HCT116 (cell line): ENCODE data around the gene STIL. TPM values are rescaled to one million over a fixed set of nuclear protein-coding genes. Genes with fewer than 3 reads are reported as not detected.

Source experiments
- ATAC-seq: fragments of 200-7000 bp; cut with Tn5 transposase; 2 replicates; pipeline ENCODE4 v1.9.1; 2020; ENCODE audit warnings: mild to moderate bottlenecking, moderate library complexity
- BruUV-seq: library from RNA; stranded (reverse); fragments of 400-500 nt; replicated peaks from 2 replicates; lab custom pipeline; 2021; lab: Mats Ljungman, UMichigan
- CTCF ChIA-PET: fragments of 300-600 bp; sonication (Branson Sonifier 250); formaldehyde crosslinking; loops from one replicate; lab custom pipeline; 2021; ENCODE audit warnings: antibody characterized with exemption; lab: Charles Lee
- POLR2A ChIA-PET: fragments of 300-600, 350-600 bp; sonication (Branson Sonifier 250); formaldehyde crosslinking; loops from one replicate; lab custom pipeline; 2021; ENCODE audit warnings: antibody characterized with exemption; lab: Charles Lee
- RAD21 ChIA-PET, 2 experiments: fragments of 300-600 bp; sonication (Branson Sonifier 250); formaldehyde crosslinking; loops; one replicate each; lab custom pipeline; 2023; ENCODE audit warnings: low total read pairs in 2 of 2; ENCODE audit not compliant: uncharacterized antibody in 2 of 2, unreplicated experiment in 2 of 2, low non-redundant PET in 1 of 2; lab: Charles Lee
- DNase-seq: peaks from one replicate; pipeline ENCODE4 v3.0.0-alpha.2; 2010; ENCODE audit warnings: low read depth, low spot score
- H2AFZ ChIP-seq: fragments of 200-600 bp; shearing (Covaris generic), sonication (generic); 2 replicates; pipeline ENCODE4 v1.6.1; 2017; ENCODE audit warnings: low read depth, mixed run types, mixed read lengths, antibody characterized with exemption, low read length; ENCODE audit not compliant: poor library complexity, severe bottlenecking
- H3K27ac ChIP-seq: 2 replicates; pipeline ENCODE4 v1.5.1; 2012; ENCODE audit warnings: low read depth, low read length
- H3K27me3 ChIP-seq: fragments of 200-600 bp; sonication (generic); 2 replicates; pipeline ENCODE4 v1.6.1; 2016; ENCODE audit warnings: mixed run types, low read length, mixed read lengths; ENCODE audit not compliant: insufficient read depth
- H3K36me3 ChIP-seq, 2 experiments: fragments of 200-500 bp in 1 of 2; fragments of 200-600 bp in 1 of 2; sonication (Bioruptor generic) in 1 of 2; sonication (generic) in 1 of 2; 2 replicates each; pipeline versions ENCODE4 v1.5.1 to v1.6.1; 2014 to 2016; ENCODE audit warnings: low read length in 2 of 2, inconsistent platforms in 1 of 2, mixed read lengths in 1 of 2, mixed run types in 1 of 2; ENCODE audit not compliant: insufficient read depth in 2 of 2, control insufficient read depth in 1 of 2
- H3K4me1 ChIP-seq, 2 experiments: fragments of 200-600 bp in 1 of 2; sonication (generic) in 1 of 2; 2 replicates each; pipeline versions ENCODE4 v1.5.1 to v1.6.1; 2012 to 2017; ENCODE audit warnings: low read length in 2 of 2, inconsistent platforms in 1 of 2, mild to moderate bottlenecking in 1 of 2, mixed read lengths in 1 of 2, mixed run types in 1 of 2, moderate library complexity in 1 of 2; ENCODE audit not compliant: insufficient read depth in 2 of 2, control insufficient read depth in 1 of 2
- H3K4me2 ChIP-seq: fragments of 200-600 bp; sonication (generic); 2 replicates; pipeline ENCODE4 v1.6.1; 2017; ENCODE audit warnings: mixed run types, low read length, mixed read lengths
- H3K4me3 ChIP-seq, 2 experiments: fragments of 200-600 bp in 1 of 2; sonication (generic) in 1 of 2; replicated peaks in 1 of 2; 2 replicates each; pipeline ENCODE4 v1.5.1; 2011 to 2016; ENCODE audit warnings: low read length in 2 of 2, control low read depth in 1 of 2, low read depth in 1 of 2, mild to moderate bottlenecking in 1 of 2, mixed read lengths in 1 of 2, mixed run types in 1 of 2
- H3K79me2 ChIP-seq: fragments of 200-600 bp; sonication (generic); 2 replicates; pipeline ENCODE4 v1.6.1; 2017; ENCODE audit warnings: mild to moderate bottlenecking, mixed run types, low read length, moderate library complexity, mixed read lengths; ENCODE audit not compliant: insufficient read depth
- H3K9ac ChIP-seq: fragments of 200-600 bp; sonication (generic); 2 replicates; pipeline ENCODE4 v1.6.1; 2016; ENCODE audit warnings: low read length, mixed read lengths
- H3K9me2 ChIP-seq: fragments of 200-600 bp; sonication (generic), shearing (Covaris generic); 2 replicates; pipeline ENCODE4 v1.6.1; 2017; ENCODE audit warnings: mixed run types, mild to moderate bottlenecking, moderate library complexity; ENCODE audit not compliant: insufficient read depth
- H3K9me3 ChIP-seq, 2 experiments: fragments of 200-500 bp in 1 of 2; fragments of 200-600 bp in 1 of 2; sonication (Bioruptor generic) in 1 of 2; sonication (generic) in 1 of 2; 2 replicates each; pipeline ENCODE4 v1.6.1; 2014 to 2017; ENCODE audit warnings: low read length in 2 of 2, mixed read lengths in 2 of 2, inconsistent platforms in 1 of 2, low read depth in 1 of 2, mild to moderate bottlenecking in 1 of 2, mixed run types in 1 of 2, moderate library complexity in 1 of 2; ENCODE audit not compliant: control insufficient read depth in 1 of 2, insufficient read depth in 1 of 2
- H4K20me1 ChIP-seq: fragments of 200-600 bp; sonication (generic), shearing (Covaris generic); 2 replicates; pipeline ENCODE4 v1.6.1; 2017; ENCODE audit warnings: mixed run types, mild to moderate bottlenecking, moderate library complexity; ENCODE audit not compliant: insufficient read depth
- ATF3 ChIP-seq: IDR thresholded peaks from 2 replicates; pipeline ENCODE4 v1.6.1; 2012
- CEBPB ChIP-seq: IDR thresholded peaks from 2 replicates; pipeline ENCODE4 v1.6.1; 2012; ENCODE audit warnings: low read depth
- CTCF ChIP-seq, 3 experiments: fragments of 200-600 bp in 1 of 3; sonication (generic) in 1 of 3; IDR thresholded peaks in 2 of 3; conservative IDR thresholded peaks in 1 of 3; 2 replicates each; pipeline ENCODE4 v1.5.1; 2012 to 2017; ENCODE audit warnings: low read depth in 2 of 3, low read length in 2 of 3, antibody characterized with exemption in 1 of 3, borderline replicate concordance in 1 of 3, control low read depth in 1 of 3, mild to moderate bottlenecking in 1 of 3, mixed read lengths in 1 of 3, mixed run types in 1 of 3, moderate library complexity in 1 of 3; ENCODE audit not compliant: insufficient read depth in 1 of 3
- EZH2 ChIP-seq: fragments of 200-600 bp; sonication (generic); IDR thresholded peaks from 2 replicates; pipeline ENCODE4 v1.6.1; 2017; ENCODE audit warnings: antibody characterized with exemption, mixed run types
- FOSL1 ChIP-seq: IDR thresholded peaks from 2 replicates; pipeline ENCODE4 v1.6.1; 2012; ENCODE audit warnings: low read depth
- JUND ChIP-seq: IDR thresholded peaks from 2 replicates; pipeline ENCODE4 v1.6.1; 2012
- MAX ChIP-seq: IDR thresholded peaks from 2 replicates; pipeline ENCODE4 v1.6.1; 2012
- POLR2AphosphoS5 ChIP-seq: IDR thresholded peaks from 2 replicates; pipeline ENCODE4 v1.6.1; 2011; ENCODE audit warnings: mild to moderate bottlenecking, low read depth, low read length, moderate library complexity
- RAD21 ChIP-seq: IDR thresholded peaks from 2 replicates; pipeline ENCODE4 v1.6.1; 2012; ENCODE audit warnings: low read depth, mild to moderate bottlenecking
- REST ChIP-seq: IDR thresholded peaks from 2 replicates; pipeline ENCODE4 v1.6.1; 2012; ENCODE audit warnings: low read depth
- SP1 ChIP-seq: IDR thresholded peaks from 2 replicates; pipeline ENCODE4 v1.6.1; 2012; ENCODE audit warnings: low read depth
- YY1 ChIP-seq: IDR thresholded peaks from 2 replicates; pipeline ENCODE4 v1.6.1; 2011; ENCODE audit warnings: low read length, low read depth, moderate library complexity, mild to moderate bottlenecking; ENCODE audit not compliant: insufficient replicate concordance; ENCODE audit errors: extremely low read depth
- ZFX ChIP-seq: fragments of 450-650 bp; IDR thresholded peaks from 2 replicates; pipeline ENCODE4 v1.6.1; 2017
- ZNF274 ChIP-seq: fragments of 200-500 bp; sonication (Bioruptor generic); IDR thresholded peaks from 2 replicates; pipeline ENCODE4 v1.6.1; 2014; ENCODE audit warnings: mild to moderate bottlenecking, low read depth, low read length, inconsistent platforms
- intact Hi-C: fragments of 100-400 bp; cut with micrococcal nuclease; formaldehyde crosslinking; loops from 2 replicates; pipeline ENCODE4 v1.10.0; 2022
- total RNA-seq: library from RNA; stranded (reverse); gene quantifications from one replicate; pipeline ENCODE4 v1.2.1, GENCODE V29; 2021; ENCODE audit not compliant: unreplicated experiment

The STIL gene
- total RNA-seq, 1 experiment from 2014 or later: 34.4 TPM

- no peak for ATAC-seq
- Histone ChIP-seq H3K9me2 (no peaks in the 10 kb centered on the region), H3K4me2 (no peak overlapping the region), H3K36me3 (no peaks in the 10 kb centered on the region), H3K9me3 (no peaks in the 10 kb centered on the region), H3K79me2 (no peaks in the 10 kb centered on the region), H2AFZ (no peak overlapping the region), H3K9ac (no peak overlapping the region), H3K4me3 (no peak overlapping the region), H4K20me1 (no peaks in the 10 kb centered on the region), H3K27me3 (no peaks in the 10 kb centered on the region), H3K4me1 (no peaks in the 10 kb centered on the region), H3K27ac (no peak overlapping the region)
- BruUV-seq: no TSS peak
- TF ChIP-seq RAD21: no peak
- TF ChIP-seq REST: no peak
- TF ChIP-seq JUND: no peak
- TF ChIP-seq SP1: no peak
- TF ChIP-seq CEBPB: no peak
- TF ChIP-seq EZH2: no peak
- no peak for TF ChIP-seq ATF3
- ChIA-PET CTCF (no interaction called here), POLR2A (no interaction called here), RAD21 (no interaction called here)
- intact Hi-C loops: no loop called here
- no peak for DNase-seq
Measured at GRCh38 chr1:47211796-47212269, 102.1 kb downstream of the STIL start.

- RAD21 ChIA-PET: no interaction called here
- H3K4me3 ChIP-seq: no peak overlapping the region
- TF ChIP-seq ZFX (no peak), EZH2 (no peak), MAX (no peak), YY1 (no peak), RAD21 (no peak), FOSL1 (no peak), ZNF274 (no peak), POLR2AphosphoS5 (no peak), CTCF (IDR thresholded peaks at IDR 0.05 in 2 of 3, conservative IDR thresholded peaks at IDR 0.05 in 1 of 3; ENCODE audit: borderline replicate concordance in 1 of 3, insufficient read depth in 1 of 3, low read depth in 2 of 3, low read length in 2 of 3) (no peak)
- TF ChIP-seq, all 23 proteins: peak for 0
- Histone ChIP-seq H3K9me3 (no peaks in the 10 kb centered on the region), H3K36me3 (no peaks in the 10 kb centered on the region), H2AFZ (no peak overlapping the region), H4K20me1 (no peaks in the 10 kb centered on the region), H3K79me2 (no peaks in the 10 kb centered on the region), H3K27me3 (no peaks in the 10 kb centered on the region), H3K4me2 (no peak overlapping the region), H3K9ac (no peak overlapping the region), H3K9me2 (no peaks in the 10 kb centered on the region), H3K27ac (no peak overlapping the region), H3K4me1 (no peaks in the 10 kb centered on the region)
- POLR2A ChIA-PET: no interaction called here
- CTCF ChIA-PET: no interaction called here
- no peak for DNase-seq
- 0 out of 2 replicates have a peak, but pooled peaks have one; percentile 34 for ATAC-seq
- intact Hi-C loops: no loop called here
- no TSS peak for BruUV-seq
Measured at GRCh38 chr1:47210666-47211065, 103.3 kb downstream of the STIL start.
